Stimulated activated CD8-positive, alpha-beta memory T cell treated with anti-CD3 and anti-CD28 coated beads, Interleukin-2, amount 100 ng/mL, for 48 hours (primary cell): ENCODE results near the gene SREBF1.

Source experiments
- DNase-seq, 2 donors: peaks; one replicate each; pipeline ENCODE4 v3.0.0-alpha.2; 2020; ENCODE audit warnings: low read depth in 2 of 2

SREBF1 gene

DNA sequence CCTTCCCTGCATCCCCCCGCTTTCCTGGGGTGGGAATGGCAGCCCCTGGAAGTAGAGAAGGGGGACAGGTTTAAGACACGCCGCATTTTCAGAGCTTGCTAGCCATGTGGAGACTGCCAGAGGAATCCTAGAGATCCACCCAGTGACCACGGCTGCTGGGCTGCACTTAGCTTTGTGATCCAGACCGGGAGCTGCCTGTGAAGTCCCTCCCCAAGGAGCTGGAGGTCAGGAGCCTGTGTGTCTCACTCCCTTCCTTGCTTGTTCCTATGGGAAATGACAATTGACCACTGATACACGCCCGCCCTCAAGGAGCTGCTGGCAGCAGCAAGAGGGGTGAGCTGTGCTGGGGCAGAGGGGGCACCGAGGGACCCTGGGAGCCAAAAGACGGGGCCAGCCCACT, 73.7 kb downstream of the SREBF1 start:
- DNase-seq, result no peak

DNA sequence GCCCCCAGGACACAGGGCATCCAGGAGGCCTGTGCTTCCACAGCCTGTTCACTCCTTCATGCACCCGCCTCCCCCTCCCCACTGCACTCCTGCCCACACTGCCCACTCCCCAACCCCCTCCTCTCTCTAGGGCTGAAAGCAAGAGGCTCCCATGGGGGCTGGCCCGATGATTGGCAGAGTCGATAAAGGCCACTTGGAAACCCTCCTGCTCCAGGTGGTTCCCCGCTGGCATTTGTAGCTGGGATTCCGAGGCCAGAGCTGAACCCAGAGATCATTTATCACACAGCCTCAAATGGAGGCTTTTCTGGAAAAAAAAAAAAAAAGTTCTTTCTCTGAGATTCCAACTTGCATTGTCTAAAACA, 74.1 kb downstream of the SREBF1 start:
- DNase-seq, result no peak
